ENCODE measurements around the gene SCYL1.

The SCYL1 gene

GRCh38 chr11:65535102-65535501 lies 10.2 kb downstream of the SCYL1 start:
- Histone ChIP-seq H3K4me3 (ENCODE audit: low read length) (no peak overlapping the region), H3K9me3 (ENCODE audit: insufficient read depth, low read length) (no peaks in the 10 kb centered on the region), H3K27me3 (ENCODE audit: low read depth, low read length) (no peaks in the 10 kb centered on the region), H3K4me1 (ENCODE audit: low read length) (no peaks in the 10 kb centered on the region), H3K4me2 (ENCODE audit: low read length) (no peak overlapping the region), H3K9ac (ENCODE audit: low read length) (no peak overlapping the region), H2AFZ (ENCODE audit: low read depth, low read length) (no peak overlapping the region), H3K27ac (ENCODE audit: low read length) (no peak overlapping the region), H3K36me3 (replicated peaks; ENCODE audit: low read depth, low read length) (peaks cover 54% of the 10 kb centered on the region), H3K79me2 (ENCODE audit: low read length) (no peaks in the 10 kb centered on the region), H4K20me1 (ENCODE audit: insufficient read depth, low read length) (no peaks in the 10 kb centered on the region)
- TF ChIP-seq CTCF (IDR thresholded peaks at IDR 0.05; ENCODE audit: low read depth, low read length): no peak
- TF ChIP-seq EZH2phosphoT487 (IDR thresholded peaks at IDR 0.05; ENCODE audit: low read depth): no peak

GRCh38 chr11:65536412-65537295 lies 11.8 kb downstream of the SCYL1 start:
- Histone ChIP-seq H3K9ac (ENCODE audit: low read length) (no peak overlapping the region), H3K4me1 (ENCODE audit: low read length) (peaks cover 9% of the 10 kb centered on the region), H3K79me2 (ENCODE audit: low read length) (no peaks in the 10 kb centered on the region), H3K4me3 (ENCODE audit: low read length) (no peak overlapping the region), H4K20me1 (ENCODE audit: insufficient read depth, low read length) (no peaks in the 10 kb centered on the region), H3K9me3 (ENCODE audit: insufficient read depth, low read length) (no peaks in the 10 kb centered on the region), H2AFZ (ENCODE audit: low read depth, low read length) (no peak overlapping the region), H3K27ac (ENCODE audit: low read length) (no peak overlapping the region), H3K36me3 (replicated peaks; ENCODE audit: low read depth, low read length) (peaks cover 40% of the 10 kb centered on the region), H3K27me3 (ENCODE audit: low read depth, low read length) (no peaks in the 10 kb centered on the region), H3K4me2 (ENCODE audit: low read length) (no peak overlapping the region)
- TF ChIP-seq EZH2phosphoT487 (IDR thresholded peaks at IDR 0.05; ENCODE audit: low read depth): no peak
- no peak for TF ChIP-seq CTCF (IDR thresholded peaks at IDR 0.05; ENCODE audit: low read depth, low read length)

GRCh38 chr11:65537296-65537597 lies 12.4 kb downstream of the SCYL1 start:
- Histone ChIP-seq H3K9ac (ENCODE audit: low read length) (no peak overlapping the region), H3K9me3 (ENCODE audit: insufficient read depth, low read length) (no peaks in the 10 kb centered on the region), H4K20me1 (ENCODE audit: insufficient read depth, low read length) (no peaks in the 10 kb centered on the region), H3K4me3 (ENCODE audit: low read length) (no peak overlapping the region), H3K4me1 (ENCODE audit: low read length) (peaks cover 9% of the 10 kb centered on the region), H2AFZ (ENCODE audit: low read depth, low read length) (no peak overlapping the region), H3K4me2 (ENCODE audit: low read length) (no peak overlapping the region), H3K27me3 (ENCODE audit: low read depth, low read length) (no peaks in the 10 kb centered on the region), H3K36me3 (replicated peaks; ENCODE audit: low read depth, low read length) (peaks cover 37% of the 10 kb centered on the region), H3K27ac (ENCODE audit: low read length) (no peak overlapping the region), H3K79me2 (ENCODE audit: low read length) (no peaks in the 10 kb centered on the region)
- TF ChIP-seq CTCF (IDR thresholded peaks at IDR 0.05; ENCODE audit: low read depth, low read length) (no peak), EZH2phosphoT487 (IDR thresholded peaks at IDR 0.05; ENCODE audit: low read depth) (no peak)

- no peaks in the 10 kb centered on the region for H3K27me3 ChIP-seq (ENCODE audit: low read depth, low read length)
- peaks cover 9% of the 10 kb centered on the region for H3K4me1 ChIP-seq (ENCODE audit: low read length)
- H3K9ac ChIP-seq (ENCODE audit: low read length): no peak overlapping the region
- H3K4me2 ChIP-seq (ENCODE audit: low read length): no peak overlapping the region
- no peak overlapping the region for H2AFZ ChIP-seq (ENCODE audit: low read depth, low read length)
- peaks cover 33% of the 10 kb centered on the region for H3K36me3 ChIP-seq (replicated peaks; ENCODE audit: low read depth, low read length)
- no peaks in the 10 kb centered on the region for H3K79me2 ChIP-seq (ENCODE audit: low read length)
- H3K9me3 ChIP-seq (ENCODE audit: insufficient read depth, low read length): no peaks in the 10 kb centered on the region
- H3K27ac ChIP-seq (ENCODE audit: low read length): no peak overlapping the region
- H3K4me3 ChIP-seq (ENCODE audit: low read length): no peak overlapping the region
- H4K20me1 ChIP-seq (ENCODE audit: insufficient read depth, low read length): no peaks in the 10 kb centered on the region
- TF ChIP-seq CTCF (IDR thresholded peaks at IDR 0.05; ENCODE audit: low read depth, low read length) (no peak), EZH2phosphoT487 (IDR thresholded peaks at IDR 0.05; ENCODE audit: low read depth) (no peak)
These were observed 12.8 kb downstream of the SCYL1 start for GRCh38 chr11:65537620-65538231.

All from OCI-LY3 (cell line).